ENCODE measurements around the gene MZB1.
A peak's percentile ranks its signal among the peaks of the same experiment; 100 is the strongest.
"Not testable (repeated sequence)": the region's sequence is repeated elsewhere in the genome, so short reads cannot be mapped to it uniquely, and the experiment has no call there.

Gene MZB1

DNA sequence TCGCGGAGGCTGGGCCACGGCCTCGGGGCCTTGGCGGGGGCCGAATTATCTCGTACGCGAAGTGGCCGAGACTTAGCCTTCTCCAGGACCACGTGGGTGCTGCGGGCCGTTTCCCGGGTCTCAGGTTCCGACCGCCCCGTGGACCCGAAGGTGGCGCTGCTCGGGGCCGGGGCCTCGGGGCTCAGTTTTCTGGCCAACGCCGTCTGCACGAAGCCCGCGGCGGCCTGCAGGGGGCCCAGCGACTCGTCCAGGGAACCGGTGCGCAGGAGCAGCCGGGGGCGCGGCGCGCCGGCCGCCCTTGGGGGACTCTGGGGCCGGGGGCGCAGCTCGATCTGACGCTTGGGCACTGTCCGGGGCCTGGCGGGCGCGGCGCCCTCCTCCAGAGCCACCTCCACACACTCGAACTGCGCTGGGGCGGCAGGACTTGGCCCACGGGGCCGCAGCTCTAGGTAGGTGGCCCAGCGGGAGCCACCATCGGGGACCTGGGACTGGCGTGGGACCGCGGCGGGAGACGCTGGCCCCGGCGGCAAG, 4.5 kb upstream of the MZB1 start:
- H3K27me3 ChIP-seq (ENCODE audit: control insufficient read depth, insufficient read depth, low read length): peaks cover 17% of the 10 kb centered on the region
- peak overlapping the region; percentile 65 for H3K4me3 ChIP-seq (ENCODE audit: low read length)
- no peaks in the 10 kb centered on the region for H3K4me1 ChIP-seq (ENCODE audit: control insufficient read depth, insufficient read depth, low read length)
- no peak overlapping the region for H3K9ac ChIP-seq (ENCODE audit: low read length)
- H3K27ac ChIP-seq (ENCODE audit: low read depth, low read length): no peak overlapping the region
- H3K36me3 ChIP-seq (ENCODE audit: control insufficient read depth, insufficient read depth, low read length): peaks cover 3% of the 10 kb centered on the region

DNA sequence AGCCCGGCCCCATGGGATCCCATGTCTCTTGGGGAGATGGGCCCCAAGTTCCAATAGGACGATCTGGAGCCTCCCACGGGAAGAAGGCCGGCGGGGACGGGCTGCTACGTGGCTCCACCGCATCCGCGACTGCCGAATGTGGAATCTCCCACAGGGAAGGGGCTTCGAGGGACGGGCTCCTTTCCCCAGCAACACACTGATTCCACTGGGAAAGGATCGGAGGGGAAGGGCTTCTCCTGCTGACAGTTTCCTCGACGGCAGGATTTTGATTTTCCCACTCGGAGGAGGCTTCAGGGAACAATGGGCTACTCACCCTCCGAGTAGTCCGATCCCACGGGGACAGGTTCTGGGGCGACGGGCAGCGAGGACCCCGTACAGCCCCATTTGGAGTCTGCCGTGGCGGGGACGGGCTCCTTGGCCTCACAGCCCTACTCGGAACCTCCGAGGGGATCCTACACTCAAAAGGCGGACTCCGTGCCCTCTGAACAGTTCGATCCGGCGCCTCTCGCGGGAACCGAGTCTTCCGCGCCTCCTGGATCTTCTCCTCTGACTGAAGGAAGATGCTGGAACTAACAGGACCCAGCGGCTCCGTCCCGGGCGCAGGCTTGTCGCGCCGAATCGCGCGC, 3.9 kb upstream of the MZB1 start:
- Histone ChIP-seq H3K4me1 (ENCODE audit: control insufficient read depth, insufficient read depth, low read length) (no peaks in the 10 kb centered on the region), H3K4me3 (ENCODE audit: low read length) (peak overlapping the region; percentile 65), H3K9ac (ENCODE audit: low read length) (no peak overlapping the region)

DNA sequence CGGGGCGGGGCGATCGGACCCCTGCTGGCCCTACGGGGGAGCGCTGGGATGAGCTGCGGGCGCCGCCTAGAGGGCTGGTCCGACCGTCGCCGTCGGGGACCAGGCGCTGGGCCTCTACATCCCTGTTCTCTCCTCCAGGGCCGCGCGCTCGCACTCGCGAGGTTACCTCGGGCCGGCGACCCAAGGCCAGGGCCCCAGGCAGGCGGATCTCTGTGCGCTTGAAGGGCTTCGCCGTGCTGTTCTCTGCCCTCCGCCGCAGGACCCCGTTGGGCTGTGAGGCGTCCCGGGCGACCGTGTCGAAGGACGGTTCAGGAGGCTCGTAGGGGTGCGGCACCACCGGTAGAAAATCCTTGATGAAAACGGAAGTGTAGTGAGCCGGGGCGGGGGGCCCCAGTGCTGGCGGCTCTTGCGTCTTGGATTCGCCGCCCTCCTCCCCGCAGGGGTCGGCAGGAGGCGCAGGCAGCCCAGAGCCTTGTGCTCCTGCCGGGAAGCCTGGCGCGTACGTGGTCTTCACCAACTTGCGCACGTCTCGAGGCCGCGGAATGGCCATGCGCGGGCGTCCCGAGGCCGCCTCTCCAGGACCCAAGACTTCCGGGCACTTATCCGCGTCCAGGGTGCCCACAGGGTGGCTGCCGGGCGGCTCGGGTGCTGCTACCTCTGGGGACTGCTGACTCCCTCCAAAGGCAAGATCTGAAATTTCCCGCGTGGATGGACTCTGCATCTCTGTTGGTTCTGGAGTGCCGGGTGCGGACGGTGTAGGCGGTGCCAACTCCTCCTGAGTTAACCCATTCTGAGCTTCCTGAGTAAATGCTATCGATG, 3.2 kb upstream of the MZB1 start:
- H3K36me3 ChIP-seq (ENCODE audit: control insufficient read depth, insufficient read depth, low read length): peaks cover 3% of the 10 kb centered on the region
- no peaks in the 10 kb centered on the region for H3K4me1 ChIP-seq (ENCODE audit: control insufficient read depth, insufficient read depth, low read length)
- peak overlapping the region; percentile 65 for H3K4me3 ChIP-seq (ENCODE audit: low read length)
- H3K27ac ChIP-seq (ENCODE audit: low read depth, low read length): no peak overlapping the region
- H3K9ac ChIP-seq (ENCODE audit: low read length): no peak overlapping the region
- peaks cover 17% of the 10 kb centered on the region for H3K27me3 ChIP-seq (ENCODE audit: control insufficient read depth, insufficient read depth, low read length)

More for the DNA sequence above, 3.9 kb upstream of the MZB1 start:
- Histone ChIP-seq H3K27me3 (ENCODE audit: control insufficient read depth, insufficient read depth, low read length) (peaks cover 17% of the 10 kb centered on the region), H3K36me3 (ENCODE audit: control insufficient read depth, insufficient read depth, low read length) (peaks cover 3% of the 10 kb centered on the region), H3K27ac (ENCODE audit: low read depth, low read length) (no peak overlapping the region)

DNA sequence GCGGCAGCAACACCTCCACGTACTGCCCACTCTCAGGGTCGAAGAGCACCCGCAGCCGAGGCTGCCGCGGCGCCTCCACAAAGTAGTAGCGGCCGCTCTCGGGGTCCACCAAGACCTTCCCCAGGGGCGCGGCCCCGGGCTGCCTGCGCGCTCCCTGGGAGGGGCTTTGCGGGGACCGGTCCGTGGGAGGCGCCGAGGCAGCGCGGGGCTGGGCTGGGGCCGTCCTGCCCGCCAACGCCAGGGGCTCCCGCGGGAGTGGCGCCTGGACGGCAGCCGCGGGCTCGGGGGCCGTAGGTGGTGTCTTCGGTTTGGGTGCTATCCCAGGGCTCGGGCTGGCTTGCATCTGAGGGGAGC, 2.6 kb upstream of the MZB1 start:
- H3K4me1 ChIP-seq (ENCODE audit: control insufficient read depth, insufficient read depth, low read length): no peaks in the 10 kb centered on the region
- H3K27ac ChIP-seq (ENCODE audit: low read depth, low read length): no peak overlapping the region
- H3K4me3 ChIP-seq (ENCODE audit: low read length): peak overlapping the region; percentile 65
- peaks cover 17% of the 10 kb centered on the region for H3K27me3 ChIP-seq (ENCODE audit: control insufficient read depth, insufficient read depth, low read length)
- peak overlapping the region; percentile 47 for H3K9ac ChIP-seq (ENCODE audit: low read length)
- peaks cover 3% of the 10 kb centered on the region for H3K36me3 ChIP-seq (ENCODE audit: control insufficient read depth, insufficient read depth, low read length)

DNA sequence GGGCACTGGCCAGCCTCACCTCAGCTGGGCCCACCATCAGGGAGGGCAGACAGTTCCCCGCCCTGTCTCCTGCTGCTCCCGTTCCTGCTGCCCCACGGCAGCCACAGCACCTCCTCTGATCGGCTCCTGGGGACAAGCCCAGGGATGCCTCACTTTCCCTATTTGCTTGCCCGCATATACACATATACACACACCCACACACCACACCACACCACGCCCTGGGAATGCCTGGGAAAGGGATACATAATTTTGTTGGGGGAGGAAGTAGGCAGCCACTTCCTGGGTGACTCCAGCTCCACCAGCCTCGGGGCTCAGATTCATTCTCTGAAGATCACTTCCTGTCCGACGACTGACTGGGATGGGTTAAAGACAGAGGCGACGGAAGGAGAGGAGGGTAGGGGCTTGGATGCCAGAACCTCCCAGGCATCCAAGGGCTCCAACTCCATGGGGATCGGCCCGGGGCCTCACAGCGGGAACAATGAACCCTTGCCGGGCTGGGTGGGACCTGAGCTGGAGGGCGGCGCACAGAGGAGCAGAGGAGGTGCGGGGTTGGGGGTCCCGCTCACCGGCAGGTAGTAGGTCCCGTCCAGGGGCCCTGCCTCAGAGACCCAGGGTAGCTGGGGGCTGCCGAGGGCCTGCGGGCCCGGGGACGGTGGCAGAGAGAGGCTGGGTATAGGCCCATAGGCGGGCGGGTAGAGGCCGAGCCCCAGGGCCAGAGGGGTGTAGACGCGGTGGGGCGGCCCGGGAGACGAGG, 2.0 kb upstream of the MZB1 start:
- no peak overlapping the region for H3K27ac ChIP-seq (ENCODE audit: low read depth, low read length)
- H3K4me1 ChIP-seq (ENCODE audit: control insufficient read depth, insufficient read depth, low read length): no peaks in the 10 kb centered on the region
- peak overlapping the region; percentile 65 for H3K4me3 ChIP-seq (ENCODE audit: low read length)

DNA sequence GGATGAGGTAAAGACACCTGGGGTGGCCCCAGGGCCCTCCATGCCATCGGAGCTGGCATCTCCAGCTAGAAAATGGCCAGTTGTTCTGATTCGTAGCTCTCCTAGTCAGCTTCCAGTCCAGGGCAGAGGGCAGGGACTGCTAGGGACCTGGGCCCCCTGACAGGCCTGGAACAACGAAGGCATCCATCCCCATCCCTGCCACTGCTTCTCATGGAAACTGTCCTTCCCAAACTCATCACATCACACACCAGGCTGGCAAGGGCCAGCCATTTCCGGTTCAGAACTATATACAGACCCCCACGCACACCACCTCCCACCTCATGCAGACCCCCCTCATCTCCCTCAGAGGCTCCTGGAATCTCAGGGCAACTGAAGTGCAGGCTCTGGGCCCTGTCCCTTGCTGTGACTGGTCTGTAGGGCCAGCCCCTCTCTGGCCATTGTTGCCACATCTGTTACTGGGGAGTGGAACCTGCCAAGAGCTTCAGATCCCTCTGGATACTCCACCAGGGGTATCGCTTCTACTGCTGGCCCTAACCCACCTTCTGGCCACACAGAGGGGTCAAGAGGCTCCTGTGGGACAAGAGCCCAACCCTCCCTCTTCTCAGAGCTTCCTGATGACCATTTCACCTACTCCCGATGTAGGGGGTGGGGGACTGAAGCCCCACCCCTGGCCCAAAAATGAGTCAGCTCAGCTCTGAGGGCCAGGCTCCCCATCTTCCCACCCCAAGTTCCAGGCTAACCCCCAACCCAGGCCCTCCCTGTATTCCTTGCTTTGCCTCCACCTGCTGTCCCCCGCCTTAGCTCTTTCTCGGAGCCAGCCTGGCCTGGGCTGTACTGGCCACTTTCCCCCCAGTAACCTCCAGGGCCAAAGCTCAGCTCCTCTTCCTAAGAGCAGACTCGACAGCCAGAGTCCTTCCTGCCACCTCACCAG, 1.2 kb upstream of the MZB1 start:
- H3K36me3 ChIP-seq (ENCODE audit: control insufficient read depth, insufficient read depth, low read length): peaks cover 3% of the 10 kb centered on the region
- H3K4me3 ChIP-seq (ENCODE audit: low read length): peak overlapping the region; percentile 65
- no peak overlapping the region for H3K9ac ChIP-seq (ENCODE audit: low read length)

More for the DNA sequence above, 2.0 kb upstream of the MZB1 start:
- H3K9ac ChIP-seq (ENCODE audit: low read length): peak overlapping the region; percentile 47
- peaks cover 17% of the 10 kb centered on the region for H3K27me3 ChIP-seq (ENCODE audit: control insufficient read depth, insufficient read depth, low read length)
- peaks cover 3% of the 10 kb centered on the region for H3K36me3 ChIP-seq (ENCODE audit: control insufficient read depth, insufficient read depth, low read length)

DNA sequence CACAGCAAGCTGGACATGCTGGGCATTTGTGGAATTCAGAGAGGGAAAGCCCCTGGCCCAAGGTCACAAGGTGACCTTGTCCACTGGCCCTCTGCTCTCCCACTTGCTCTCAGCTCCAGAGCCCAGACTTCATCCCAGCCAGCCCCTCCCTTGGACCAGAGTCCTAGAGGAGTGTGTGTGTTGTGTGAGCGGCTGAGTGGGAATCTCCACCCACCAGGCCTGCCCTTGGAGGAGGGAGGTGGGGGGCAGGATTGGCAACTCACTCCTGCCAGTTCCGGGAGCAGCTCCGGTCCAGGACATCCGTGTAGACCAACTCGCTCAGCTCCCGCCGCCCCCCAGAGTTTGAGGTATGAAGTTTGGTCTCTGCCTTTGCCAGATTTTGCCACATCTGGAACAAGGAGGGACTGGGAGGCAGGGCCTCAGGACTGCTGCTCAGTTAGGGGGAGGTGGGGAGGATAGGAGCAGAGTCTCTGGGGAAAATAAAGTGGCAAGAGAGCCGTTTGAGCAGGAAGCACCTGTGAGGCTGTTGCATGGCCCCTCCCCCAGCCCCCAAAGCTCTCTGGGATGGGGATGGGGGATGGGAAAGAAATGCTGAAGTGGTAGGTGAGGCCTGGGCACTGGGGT, 1.4 kb downstream of the MZB1 start:
- Histone ChIP-seq H3K27me3 (ENCODE audit: control insufficient read depth, insufficient read depth, low read length) (peaks cover 4% of the 10 kb centered on the region), H3K4me1 (ENCODE audit: control insufficient read depth, insufficient read depth, low read length) (no peaks in the 10 kb centered on the region), H3K27ac (ENCODE audit: low read depth, low read length) (no peak overlapping the region), H3K36me3 (ENCODE audit: control insufficient read depth, insufficient read depth, low read length) (peaks cover 3% of the 10 kb centered on the region), H3K4me3 (ENCODE audit: low read length) (peak overlapping the region; percentile 64), H3K9ac (ENCODE audit: low read length) (no peak overlapping the region)

More for the DNA sequence above, 1.2 kb upstream of the MZB1 start:
- Histone ChIP-seq H3K4me1 (ENCODE audit: control insufficient read depth, insufficient read depth, low read length) (no peaks in the 10 kb centered on the region), H3K27ac (ENCODE audit: low read depth, low read length) (no peak overlapping the region), H3K27me3 (ENCODE audit: control insufficient read depth, insufficient read depth, low read length) (peaks cover 17% of the 10 kb centered on the region)

DNA sequence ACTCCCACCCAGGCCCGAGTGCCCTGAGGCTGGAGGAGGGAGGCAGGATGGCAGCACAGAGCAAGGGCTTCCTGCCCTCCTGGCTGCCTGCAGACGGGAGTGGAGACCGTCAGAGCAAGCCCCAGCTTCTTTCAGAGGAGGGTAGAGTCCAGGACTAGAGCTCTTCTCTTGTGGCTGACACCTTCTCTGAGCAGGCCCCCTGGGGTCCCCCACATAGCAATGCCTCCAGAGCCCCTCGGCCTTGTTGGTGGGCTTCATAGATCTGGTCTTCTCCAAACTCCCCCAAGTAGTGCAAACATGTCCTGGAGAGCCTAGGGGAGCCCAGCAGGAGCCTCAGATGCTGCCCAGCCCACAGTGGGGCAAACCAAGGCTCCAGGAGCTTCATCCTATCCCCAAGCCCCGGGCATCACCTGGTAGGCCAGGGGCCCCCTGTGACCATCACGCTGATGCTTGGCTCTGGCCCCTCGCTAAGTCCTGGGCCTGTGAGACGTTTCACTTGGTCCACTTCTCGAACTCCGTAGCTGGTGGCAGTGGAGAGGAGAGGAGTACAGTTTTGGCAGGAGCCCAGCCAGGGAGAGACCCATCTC, 2.0 kb downstream of the MZB1 start:
- Histone ChIP-seq H3K4me3 (ENCODE audit: low read length) (peak overlapping the region; percentile 64), H3K27ac (ENCODE audit: low read depth, low read length) (no peak overlapping the region), H3K4me1 (ENCODE audit: control insufficient read depth, insufficient read depth, low read length) (no peaks in the 10 kb centered on the region)

DNA sequence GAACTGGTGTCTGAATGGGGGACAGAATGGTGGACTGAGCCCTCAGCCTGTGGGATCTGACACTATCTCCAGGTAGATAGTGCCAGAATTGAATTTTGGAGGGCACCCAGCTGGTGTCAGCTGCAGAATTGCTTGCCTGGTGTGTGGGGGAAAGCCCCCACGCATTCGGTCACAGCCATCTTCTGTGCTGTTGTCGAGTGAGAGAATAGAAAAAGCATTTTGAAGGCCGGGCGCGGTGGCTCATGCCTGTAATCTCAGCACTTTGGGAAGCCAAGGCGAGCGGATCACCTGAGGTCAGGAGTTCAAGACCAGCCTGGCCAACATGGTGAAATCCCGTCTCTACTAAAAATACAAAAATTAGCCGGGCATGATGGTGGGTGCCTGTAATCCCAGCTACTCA, 2.8 kb downstream of the MZB1 start:
- H3K27ac ChIP-seq (ENCODE audit: low read depth, low read length); H3K36me3 ChIP-seq (ENCODE audit: control insufficient read depth, insufficient read depth, low read length); H3K4me1 ChIP-seq (ENCODE audit: control insufficient read depth, insufficient read depth, low read length); H3K9ac ChIP-seq (ENCODE audit: low read length); H3K4me3 ChIP-seq (ENCODE audit: low read length); H3K27me3 ChIP-seq (ENCODE audit: control insufficient read depth, insufficient read depth, low read length): not testable (repeated sequence)

More for the DNA sequence above, 2.0 kb downstream of the MZB1 start:
- no peak overlapping the region for H3K9ac ChIP-seq (ENCODE audit: low read length)
- no peaks in the 10 kb centered on the region for H3K27me3 ChIP-seq (ENCODE audit: control insufficient read depth, insufficient read depth, low read length)
- H3K36me3 ChIP-seq (ENCODE audit: control insufficient read depth, insufficient read depth, low read length): peaks cover 3% of the 10 kb centered on the region

DNA sequence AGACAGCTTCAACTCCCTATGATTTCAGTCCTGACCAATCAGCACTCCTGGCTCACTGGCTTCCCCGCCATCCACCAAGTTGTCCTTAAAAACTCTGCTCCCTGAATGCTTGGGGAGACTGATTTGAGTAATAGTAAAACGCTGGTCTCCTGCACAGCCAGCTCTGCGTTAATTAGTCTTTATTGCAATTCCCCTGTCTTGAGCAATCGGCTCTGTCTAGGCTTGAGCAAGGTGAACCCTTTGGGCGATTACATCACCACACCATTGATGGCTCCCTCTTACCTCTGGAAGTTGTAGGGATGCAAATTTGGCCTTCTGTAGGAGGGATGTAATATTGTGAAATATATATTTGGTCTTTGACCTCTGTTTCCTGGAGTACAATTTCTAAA, 3.7 kb downstream of the MZB1 start:
- Histone ChIP-seq H3K4me3 (ENCODE audit: low read length) (no peak overlapping the region), H3K27ac (ENCODE audit: low read depth, low read length) (no peak overlapping the region), H3K4me1 (ENCODE audit: control insufficient read depth, insufficient read depth, low read length) (no peaks in the 10 kb centered on the region)

More for the DNA sequence above, 3.7 kb downstream of the MZB1 start:
- no peaks in the 10 kb centered on the region for H3K27me3 ChIP-seq (ENCODE audit: control insufficient read depth, insufficient read depth, low read length)
- H3K9ac ChIP-seq (ENCODE audit: low read length): no peak overlapping the region
- H3K36me3 ChIP-seq (ENCODE audit: control insufficient read depth, insufficient read depth, low read length): peaks cover 3% of the 10 kb centered on the region

Data from rectal smooth muscle tissue (tissue), 1 donor.